GM10847 (cell line): Measurements from ENCODE around the gene TNNT1.

Experiments
- POLR2A ChIP-seq: IDR thresholded peaks from 2 replicates; pipeline ENCODE4 v1.6.1; 2011; ENCODE audit not compliant: insufficient read length; ENCODE audit errors: extremely low read depth

TNNT1 gene

DNA sequence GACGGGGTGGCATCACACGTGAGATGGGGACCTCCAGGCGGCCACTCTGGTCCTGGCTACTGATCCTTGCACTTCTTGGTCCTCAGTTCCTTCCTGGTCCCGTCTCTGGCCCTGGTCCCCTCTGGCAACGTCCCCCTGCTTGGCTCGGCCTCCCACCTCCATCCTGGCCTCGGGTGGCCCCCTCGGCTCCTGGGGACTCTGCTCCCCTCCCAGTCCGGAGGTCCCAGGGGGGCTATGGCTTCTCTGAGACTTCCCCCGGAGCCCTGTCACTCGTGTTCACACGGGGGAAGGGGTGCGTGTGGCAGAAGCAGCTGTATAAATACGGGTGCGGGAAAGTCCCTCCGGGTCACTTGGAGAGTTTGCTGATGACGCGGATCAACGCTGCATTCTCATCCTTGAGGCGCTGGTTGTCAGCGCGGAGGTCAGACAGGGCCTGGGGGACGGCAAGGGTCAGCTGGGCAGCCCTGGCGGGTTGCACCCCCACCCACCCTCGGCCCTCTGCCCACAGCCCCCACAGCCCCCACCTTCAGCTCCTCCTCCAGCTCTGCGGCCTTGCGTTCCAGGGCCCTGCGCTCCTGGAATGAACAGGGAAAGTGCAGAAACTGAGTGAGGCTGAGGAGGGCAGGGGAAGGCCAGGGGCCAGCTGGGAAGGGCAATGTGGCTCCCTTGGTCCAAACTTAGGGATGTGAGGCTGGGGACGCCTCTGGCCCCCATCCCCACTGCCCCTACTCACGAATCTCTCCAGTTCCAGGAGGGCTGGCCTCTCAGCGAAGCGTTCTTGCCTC is 57.7 kb downstream of the TNNT1 start:
- no peak for TF ChIP-seq POLR2A

DNA sequence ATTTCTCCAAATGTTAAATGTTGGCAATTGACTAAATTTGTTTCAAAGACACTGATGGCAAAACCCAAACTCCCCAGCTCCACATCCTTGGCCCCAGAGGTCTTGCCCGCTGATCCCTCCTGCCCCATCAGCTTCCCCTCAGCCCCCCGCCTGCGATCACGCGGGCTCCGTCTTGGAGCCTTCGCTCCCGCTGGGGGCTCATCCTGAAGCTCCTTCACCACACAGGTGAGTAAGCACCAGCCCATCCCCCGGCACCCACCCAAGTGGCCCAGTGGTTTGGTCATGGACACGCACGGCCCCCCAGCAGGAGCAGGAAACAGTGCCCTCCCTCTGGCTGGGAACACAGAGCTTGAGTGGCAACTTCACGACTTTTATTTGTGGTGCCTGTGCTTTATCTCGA is 58.4 kb downstream of the TNNT1 start:
- TF ChIP-seq POLR2A, result no peak

DNA sequence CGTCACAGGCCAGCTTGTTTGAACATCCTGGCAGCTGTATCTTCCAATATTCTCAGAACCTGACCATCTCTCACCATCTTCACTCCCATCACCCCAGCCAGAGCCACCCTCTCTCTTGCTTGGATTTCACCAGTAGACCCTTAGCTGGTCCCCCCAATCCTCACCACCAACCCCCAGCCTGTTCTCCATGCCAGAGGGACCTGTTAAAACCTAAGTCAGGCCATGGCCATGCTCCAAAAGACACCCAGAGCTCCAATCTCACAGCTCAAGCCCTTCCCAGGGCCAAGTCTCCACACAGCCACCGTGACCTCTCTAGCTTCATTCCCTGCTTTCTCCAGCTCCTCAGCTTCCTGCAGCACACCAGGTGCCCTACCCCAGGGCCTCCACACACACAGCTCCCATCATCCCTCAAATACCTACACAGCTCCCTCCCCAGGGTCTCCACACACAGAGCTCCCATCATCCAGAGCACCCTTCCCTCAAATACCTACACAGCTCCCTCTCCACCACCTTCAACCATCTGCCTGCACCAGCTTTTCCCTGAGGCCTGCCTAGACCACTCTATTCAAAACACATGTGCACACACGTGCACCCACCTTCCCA is 59.6 kb downstream of the TNNT1 start:
- TF ChIP-seq POLR2A, result no peak

DNA sequence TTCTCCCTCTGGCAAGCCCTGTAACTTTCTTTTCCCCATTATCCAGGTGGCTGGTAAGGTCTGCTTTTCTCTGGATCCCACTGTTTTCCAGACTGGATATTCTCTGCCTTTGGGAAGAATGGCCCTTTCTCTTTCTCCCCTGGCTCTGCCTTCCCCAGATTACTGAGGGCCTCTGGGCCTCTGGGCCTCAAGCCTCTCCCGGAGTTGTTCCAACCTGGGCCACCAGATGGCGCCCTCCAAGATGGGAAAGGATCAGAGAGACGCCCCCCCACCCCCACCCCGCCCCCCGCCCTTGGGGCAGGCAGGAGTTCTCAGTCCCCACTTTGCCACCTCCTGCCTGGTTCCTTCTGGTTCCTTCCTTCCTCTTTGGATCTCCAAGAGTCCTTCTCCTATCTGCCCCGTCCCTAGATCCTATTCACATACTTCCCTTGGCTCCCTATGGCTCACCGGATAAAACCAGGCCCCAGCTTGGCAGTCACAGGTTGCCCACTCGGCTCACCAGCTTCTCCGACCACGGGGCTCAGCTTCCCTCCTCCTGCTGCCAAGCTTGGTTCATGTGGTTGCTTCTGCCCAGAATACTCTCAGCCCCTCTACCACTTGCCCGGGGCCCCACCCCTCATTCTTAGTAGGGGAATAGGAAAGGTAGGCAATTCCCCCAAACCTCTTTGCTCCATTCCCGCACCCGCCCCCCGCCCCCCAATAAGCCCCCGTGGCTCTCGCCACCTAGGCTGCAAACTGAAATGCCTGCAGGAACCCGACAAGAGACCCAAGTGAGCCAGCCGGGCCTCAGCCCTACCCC is 60.3 kb downstream of the TNNT1 start:
- TF ChIP-seq POLR2A, result no peak

- no peak for TF ChIP-seq POLR2A
These were observed 61.0 kb downstream of the TNNT1 start for GRCh38 chr19:55088021-55088451.

GRCh38 chr19:55087542-55087901 is 61.5 kb downstream of the TNNT1 start:
- no peak for TF ChIP-seq POLR2A

DNA sequence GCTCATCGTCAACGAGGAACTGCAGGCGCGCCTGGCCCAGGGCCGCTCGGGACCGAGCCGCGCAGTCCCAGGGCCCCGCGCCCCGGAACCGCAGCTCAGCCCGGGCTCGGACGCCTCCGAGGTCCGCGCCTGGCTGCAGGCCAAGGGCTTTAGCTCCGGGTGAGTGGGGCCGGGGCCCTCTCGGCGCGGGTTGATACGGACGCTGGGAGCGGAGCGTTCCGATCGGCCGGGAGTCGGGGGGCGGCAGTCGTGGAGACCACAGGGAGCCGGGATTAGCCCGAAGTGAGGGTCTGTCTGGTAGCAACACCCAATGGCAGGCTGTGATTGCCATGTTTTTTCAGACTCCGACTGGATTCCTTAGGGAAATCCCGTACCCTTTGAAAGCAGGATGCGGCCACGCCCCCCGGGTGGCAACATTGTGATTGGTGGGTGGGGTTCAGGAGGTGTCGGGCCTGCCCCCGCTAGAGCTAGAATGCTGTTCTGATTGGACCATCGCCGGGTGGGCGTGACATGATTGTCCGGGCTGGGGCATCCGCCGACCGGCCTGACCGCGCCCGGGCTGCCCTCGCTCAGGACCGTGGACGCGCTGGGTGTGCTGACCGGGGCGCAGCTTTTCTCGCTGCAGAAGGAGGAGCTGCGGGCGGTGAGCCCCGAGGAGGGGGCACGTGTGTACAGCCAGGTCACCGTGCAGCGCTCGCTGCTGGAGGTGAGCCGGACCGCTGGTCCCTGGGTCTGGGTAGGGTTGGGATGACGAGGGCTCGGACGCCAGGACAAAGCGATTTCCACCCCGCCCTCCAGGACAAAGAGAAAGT is 62.1 kb downstream of the TNNT1 start:
- TF ChIP-seq POLR2A, result no peak

- no peak for TF ChIP-seq POLR2A
These were observed 62.9 kb downstream of the TNNT1 start for GRCh38 chr19:55085923-55086715.

DNA sequence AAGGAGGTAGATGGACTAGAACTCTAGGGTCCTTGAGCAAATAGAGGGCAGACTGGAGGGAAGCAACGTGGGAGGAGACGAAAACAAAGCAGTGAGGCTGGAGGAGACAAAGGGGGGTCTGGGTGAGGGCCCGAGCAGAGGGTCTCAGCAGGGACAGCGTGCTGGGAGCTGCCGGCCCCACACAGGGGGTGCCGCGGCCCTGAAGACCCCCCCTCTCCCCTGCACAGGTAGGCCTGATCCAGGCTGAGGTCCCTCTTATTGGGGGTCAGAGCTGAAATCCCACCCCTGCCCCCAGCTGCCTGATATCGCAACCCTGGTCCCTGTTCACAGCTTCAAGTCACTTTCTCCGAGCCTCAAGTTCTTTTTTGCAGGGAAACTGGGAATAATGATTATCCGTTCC is 64.6 kb downstream of the TNNT1 start:
- TF ChIP-seq POLR2A, result no peak

GRCh38 chr19:55083004-55083850 is 65.8 kb downstream of the TNNT1 start:
- no peak for TF ChIP-seq POLR2A
